ENCODE measurements around the gene ASIP. TPM values are rescaled to one million over a fixed set of nuclear protein-coding genes. Genes with fewer than 3 reads are reported as not detected.

The ASIP gene
- polyA plus RNA-seq, 3 donors = 0.40 TPM; not detected in 2

DNA sequence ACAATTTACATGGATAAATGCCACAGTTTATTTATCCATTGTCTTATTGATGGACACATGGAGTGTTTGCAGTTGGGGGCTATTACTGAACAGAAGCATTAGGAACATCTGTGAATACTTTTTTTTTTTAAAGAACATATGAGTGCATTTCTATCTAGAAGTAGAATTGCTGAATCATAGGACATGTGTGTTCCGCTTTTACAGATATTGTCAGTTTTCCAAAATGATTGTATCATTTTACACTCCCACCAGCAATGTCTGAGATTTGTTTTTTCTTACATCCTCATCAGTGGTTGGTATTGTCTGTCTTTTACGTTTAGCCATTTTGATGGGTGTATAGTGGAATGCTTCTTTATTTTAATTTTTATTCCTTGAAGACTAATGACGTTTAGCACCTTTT lies 42.0 kb upstream of the ASIP start:
- Histone ChIP-seq H3K9me3 (replicated peaks in 1 of 2; ENCODE audit: control insufficient read depth in 1 of 2, insufficient read depth in 1 of 2, low read length in 2 of 2) (no peaks in the 10 kb centered on the region), H3K36me3 (replicated peaks in 1 of 2; ENCODE audit: control insufficient read depth in 1 of 2, insufficient read depth in 2 of 2, low read length in 2 of 2) (no peaks in the 10 kb centered on the region), H4K20me1 (ENCODE audit: insufficient read depth, low read length) (no peaks in the 10 kb centered on the region), H2AFZ (ENCODE audit: insufficient read depth, low read depth, low read length, poor library complexity, severe bottlenecking) (no peak overlapping the region), H3K4me2 (replicated peaks; ENCODE audit: extremely low read depth, low read length, poor library complexity, severe bottlenecking) (no peak overlapping the region), H3K4me1 (ENCODE audit: control insufficient read depth in 1 of 2, insufficient read depth in 2 of 2, low read length in 2 of 2) (peaks cover 5 to 15% of the 10 kb centered on the region in 2 donors), H3K27me3 (ENCODE audit: control insufficient read depth in 2 of 2, insufficient read depth in 2 of 2, low read length in 2 of 2) (peaks cover 0 to 2% of the 10 kb centered on the region in 2 donors), H3K4me3 (replicated peaks in 1 of 3; ENCODE audit: low read depth in 2 of 3, low read length in 3 of 3) (no peak overlapping the region), H3K9ac (ENCODE audit: insufficient read depth, low read length, poor library complexity, severe bottlenecking) (no peak overlapping the region), H3K79me2 (ENCODE audit: insufficient read depth, low read length) (no peaks in the 10 kb centered on the region), H3K27ac (ENCODE audit: low read depth in 1 of 2, low read length in 2 of 2) (no peak overlapping the region)
- WGBS (ENCODE audit: insufficient coverage) = no CpG with 5 or more reads among the region's 3 CpGs
- Mint-ChIP-seq H3K36me3 (no peaks in the 10 kb centered on the region), H3K9me3 (peaks cover 0 to 3% (median 0%) of the 10 kb centered on the region in 7 donors), H3K4me1 (peaks cover 16% of the 10 kb centered on the region), H3K27ac (no peak overlapping the region), H3K4me3 (no peak overlapping the region), H3K27me3 (ENCODE audit: low read depth in 3 of 3) (peaks cover 5 to 11% (median 5%) of the 10 kb centered on the region in 3 donors)
- intact Hi-C loops (cut with micrococcal nuclease) = no loop called here
- peak; percentile 15 to 35 (median 21) for DNase-seq
- TF ChIP-seq, protein P1, sequence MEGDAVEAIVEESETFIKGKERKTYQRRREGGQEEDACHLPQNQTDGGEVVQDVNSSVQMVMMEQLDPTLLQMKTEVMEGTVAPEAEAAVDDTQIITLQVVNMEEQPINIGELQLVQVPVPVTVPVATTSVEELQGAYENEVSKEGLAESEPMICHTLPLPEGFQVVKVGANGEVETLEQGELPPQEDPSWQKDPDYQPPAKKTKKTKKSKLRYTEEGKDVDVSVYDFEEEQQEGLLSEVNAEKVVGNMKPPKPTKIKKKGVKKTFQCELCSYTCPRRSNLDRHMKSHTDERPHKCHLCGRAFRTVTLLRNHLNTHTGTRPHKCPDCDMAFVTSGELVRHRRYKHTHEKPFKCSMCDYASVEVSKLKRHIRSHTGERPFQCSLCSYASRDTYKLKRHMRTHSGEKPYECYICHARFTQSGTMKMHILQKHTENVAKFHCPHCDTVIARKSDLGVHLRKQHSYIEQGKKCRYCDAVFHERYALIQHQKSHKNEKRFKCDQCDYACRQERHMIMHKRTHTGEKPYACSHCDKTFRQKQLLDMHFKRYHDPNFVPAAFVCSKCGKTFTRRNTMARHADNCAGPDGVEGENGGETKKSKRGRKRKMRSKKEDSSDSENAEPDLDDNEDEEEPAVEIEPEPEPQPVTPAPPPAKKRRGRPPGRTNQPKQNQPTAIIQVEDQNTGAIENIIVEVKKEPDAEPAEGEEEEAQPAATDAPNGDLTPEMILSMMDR (IDR thresholded peaks at IDR 0.05) = no peak

DNA sequence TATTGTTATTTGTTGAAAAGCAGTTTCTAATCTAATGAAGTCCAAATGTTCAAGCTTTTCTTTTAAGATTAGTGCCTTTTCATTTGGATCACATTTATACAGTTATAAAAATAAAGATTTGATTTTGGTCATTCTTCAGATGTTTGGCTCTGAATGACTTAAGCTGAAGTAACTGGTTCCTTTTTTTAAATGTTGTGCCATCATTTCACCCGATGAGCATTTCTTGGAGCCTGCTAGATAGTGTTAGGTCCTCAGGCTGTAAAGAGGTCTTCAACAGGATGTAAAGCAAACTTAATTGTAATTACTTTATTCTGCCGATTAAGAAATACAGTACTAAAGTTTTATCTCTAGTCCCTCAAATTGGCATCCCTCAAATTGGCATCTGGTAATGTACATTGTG lies 41.2 kb upstream of the ASIP start:
- Histone ChIP-seq H3K9me3 (replicated peaks in 1 of 2; ENCODE audit: control insufficient read depth in 1 of 2, insufficient read depth in 1 of 2, low read length in 2 of 2) (no peaks in the 10 kb centered on the region), H3K27me3 (ENCODE audit: control insufficient read depth in 2 of 2, insufficient read depth in 2 of 2, low read length in 2 of 2) (peaks cover 0 to 2% of the 10 kb centered on the region in 2 donors), H2AFZ (ENCODE audit: insufficient read depth, low read depth, low read length, poor library complexity, severe bottlenecking) (no peak overlapping the region), H3K4me2 (replicated peaks; ENCODE audit: extremely low read depth, low read length, poor library complexity, severe bottlenecking) (no peak overlapping the region), H3K9ac (ENCODE audit: insufficient read depth, low read length, poor library complexity, severe bottlenecking) (no peak overlapping the region), H3K4me1 (ENCODE audit: control insufficient read depth in 1 of 2, insufficient read depth in 2 of 2, low read length in 2 of 2) (peaks cover 5 to 15% of the 10 kb centered on the region in 2 donors), H4K20me1 (ENCODE audit: insufficient read depth, low read length) (no peaks in the 10 kb centered on the region), H3K27ac (ENCODE audit: low read depth in 1 of 2, low read length in 2 of 2) (no peak overlapping the region), H3K79me2 (ENCODE audit: insufficient read depth, low read length) (no peaks in the 10 kb centered on the region), H3K4me3 (replicated peaks in 1 of 3; ENCODE audit: low read depth in 2 of 3, low read length in 3 of 3) (no peak overlapping the region), H3K36me3 (replicated peaks in 1 of 2; ENCODE audit: control insufficient read depth in 1 of 2, insufficient read depth in 2 of 2, low read length in 2 of 2) (no peaks in the 10 kb centered on the region)
- Mint-ChIP-seq H3K9me3 (peaks cover 0 to 3% (median 0%) of the 10 kb centered on the region in 7 donors), H3K4me3 (no peak overlapping the region), H3K27ac (no peak overlapping the region), H3K36me3 (no peaks in the 10 kb centered on the region), H3K4me1 (peaks cover 16% of the 10 kb centered on the region), H3K27me3 (ENCODE audit: low read depth in 3 of 3) (peaks cover 3 to 11% (median 4%) of the 10 kb centered on the region in 3 donors)
- DNase-seq = peak in 1 of 3 donors; percentile 4
- TF ChIP-seq, protein P1 (IDR thresholded peaks at IDR 0.05) = no peak
- WGBS (ENCODE audit: insufficient coverage) = no CpG with 5 or more reads among the region's 2 CpGs
- intact Hi-C loops (cut with micrococcal nuclease) = no loop called here

Data from CD14-positive monocyte (primary cell).